ENCODE data around the gene KIF26A.
A peak's percentile ranks its signal among the peaks of the same experiment; 100 is the strongest.

The KIF26A gene

GRCh38 chr14:104113631-104114420 lies 24.6 kb upstream of the KIF26A start:
- DNase-seq = peak; percentile 35

- DNase-seq = peak; percentile 41
Observed at GRCh38 chr14:104114421-104115130, 23.8 kb upstream of the KIF26A start.

GRCh38 chr14:104115131-104115600 lies 23.2 kb upstream of the KIF26A start:
- DNase-seq = peak; percentile 4

- DNase-seq = peak; percentile 13
Observed at GRCh38 chr14:104115691-104116287, 22.6 kb upstream of the KIF26A start.

- DNase-seq = peak; percentile 26
Observed at GRCh38 chr14:104116288-104116755, 22.1 kb upstream of the KIF26A start.

- peak; percentile 18 for DNase-seq
Observed at GRCh38 chr14:104116756-104117340, 21.5 kb upstream of the KIF26A start.

GRCh38 chr14:104117341-104118005 lies 20.9 kb upstream of the KIF26A start:
- DNase-seq = peak; percentile 25

GRCh38 chr14:104118006-104118844 lies 20.2 kb upstream of the KIF26A start:
- DNase-seq = peak; percentile 35

- DNase-seq = peak; percentile 22
Observed at GRCh38 chr14:104119119-104119487, 19.3 kb upstream of the KIF26A start.

- DNase-seq = peak; percentile 26
Observed at GRCh38 chr14:104119488-104120251, 18.7 kb upstream of the KIF26A start.

- no peak for DNase-seq
Observed at GRCh38 chr14:104120281-104120741, 18.1 kb upstream of the KIF26A start.

- peak; percentile 12 for DNase-seq
Observed at GRCh38 chr14:104121142-104121541, 17.2 kb upstream of the KIF26A start.

GRCh38 chr14:104123879-104124278 lies 14.5 kb upstream of the KIF26A start:
- DNase-seq = no peak

- no peak for DNase-seq
Observed at GRCh38 chr14:104125011-104125410, 13.4 kb upstream of the KIF26A start.

GRCh38 chr14:104126753-104127152 lies 11.6 kb upstream of the KIF26A start:
- DNase-seq = no peak

- no peak for DNase-seq
Observed at GRCh38 chr14:104128981-104129380, 9.4 kb upstream of the KIF26A start.

- no peak for DNase-seq
Observed at GRCh38 chr14:104129556-104129955, 8.8 kb upstream of the KIF26A start.

GRCh38 chr14:104130974-104131651 lies 7.3 kb upstream of the KIF26A start:
- peak; percentile 43 for DNase-seq

GRCh38 chr14:104131968-104132732 lies 6.2 kb upstream of the KIF26A start:
- peak; percentile 11 for DNase-seq
